ENCODE measurements around the gene PKN1. TPM values are rescaled to one million over a fixed set of nuclear protein-coding genes. Genes with fewer than 3 reads are reported as not detected.

PKN1 gene
- total and polyA plus RNA-seq, 9 of the 15 experiments (the other 6 are each of a cell fraction or from before 2014, with no cell fraction given) = 0.30 to 228 (median 77.5) TPM

DNA sequence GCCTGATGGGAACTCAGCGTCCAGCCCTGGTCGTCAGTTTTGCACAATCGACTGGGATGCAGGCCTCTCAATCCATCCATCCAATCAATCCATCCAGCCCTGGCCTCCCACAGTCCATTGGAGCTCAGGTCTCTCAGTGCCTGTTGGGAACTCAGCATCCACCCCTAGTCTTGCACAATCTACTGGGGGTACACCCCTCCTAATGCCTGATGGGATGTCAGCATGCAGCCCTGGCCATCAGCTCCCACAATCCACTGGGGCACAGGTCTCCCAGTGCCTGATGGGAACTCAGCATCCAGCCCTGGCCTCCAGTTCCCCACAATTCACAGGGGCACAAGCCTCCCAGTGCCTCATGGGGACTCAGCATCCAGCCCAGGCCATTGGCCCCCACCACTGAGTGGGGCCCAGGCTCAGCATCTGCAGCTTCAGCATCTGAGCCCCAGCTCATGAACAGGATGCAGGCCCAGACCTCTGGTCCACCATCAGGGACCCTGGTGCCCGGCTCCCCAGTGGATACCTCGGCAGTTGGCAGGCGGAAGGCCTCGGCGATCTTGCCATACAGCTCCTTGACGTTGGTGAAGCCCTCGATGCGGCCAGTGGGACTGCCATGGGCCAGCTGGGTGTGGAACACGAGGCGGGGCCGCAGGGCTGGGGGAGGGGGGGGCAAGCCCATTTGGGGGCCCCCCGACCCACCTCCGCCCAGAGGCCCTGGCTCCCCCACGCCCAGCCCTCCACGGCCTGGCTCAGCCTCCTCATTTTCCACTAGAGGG lies 49.3 kb downstream of the PKN1 start (continued):
- TF ChIP-seq, protein P1, sequence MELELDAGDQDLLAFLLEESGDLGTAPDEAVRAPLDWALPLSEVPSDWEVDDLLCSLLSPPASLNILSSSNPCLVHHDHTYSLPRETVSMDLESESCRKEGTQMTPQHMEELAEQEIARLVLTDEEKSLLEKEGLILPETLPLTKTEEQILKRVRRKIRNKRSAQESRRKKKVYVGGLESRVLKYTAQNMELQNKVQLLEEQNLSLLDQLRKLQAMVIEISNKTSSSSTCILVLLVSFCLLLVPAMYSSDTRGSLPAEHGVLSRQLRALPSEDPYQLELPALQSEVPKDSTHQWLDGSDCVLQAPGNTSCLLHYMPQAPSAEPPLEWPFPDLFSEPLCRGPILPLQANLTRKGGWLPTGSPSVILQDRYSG (tag; conservative IDR thresholded peaks at IDR 0.05; ENCODE audit: low read depth) = no peak
- no peak for TF ChIP-seq ETS2 (tag; IDR thresholded peaks at IDR 0.05; ENCODE audit: borderline replicate concordance, poor library complexity, severe bottlenecking)
- no peak for TF ChIP-seq ZKSCAN3 (CRISPR knock-in tag; IDR thresholded peaks at IDR 0.05)
- TF ChIP-seq MAFG (tag; conservative IDR thresholded peaks at IDR 0.05) = no peak
- no peak for TF ChIP-seq NFIC (IDR thresholded peaks at IDR 0.05)
- no peak for TF ChIP-seq ZNF165 (CRISPR knock-in tag; IDR thresholded peaks at IDR 0.05; ENCODE audit: borderline replicate concordance)
- no peak for TF ChIP-seq MTA3 (IDR thresholded peaks at IDR 0.05; ENCODE audit: borderline replicate concordance)
- no peak for TF ChIP-seq NFE2 (IDR thresholded peaks at IDR 0.05; ENCODE audit: low read depth)
- peak; percentile 70 for TF ChIP-seq CEBPB (tag; IDR thresholded peaks at IDR 0.05)
- TF ChIP-seq, protein P2, sequence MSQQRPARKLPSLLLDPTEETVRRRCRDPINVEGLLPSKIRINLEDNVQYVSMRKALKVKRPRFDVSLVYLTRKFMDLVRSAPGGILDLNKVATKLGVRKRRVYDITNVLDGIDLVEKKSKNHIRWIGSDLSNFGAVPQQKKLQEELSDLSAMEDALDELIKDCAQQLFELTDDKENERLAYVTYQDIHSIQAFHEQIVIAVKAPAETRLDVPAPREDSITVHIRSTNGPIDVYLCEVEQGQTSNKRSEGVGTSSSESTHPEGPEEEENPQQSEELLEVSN (IDR thresholded peaks at IDR 0.05; ENCODE audit: borderline replicate concordance in 1 of 2, extremely low read depth in 1 of 2, insufficient read depth in 1 of 2, insufficient read length in 1 of 2, low read depth in 1 of 2, low read length in 1 of 2, poor library complexity in 1 of 2, severe bottlenecking in 1 of 2) = no peak
- no peak for TF ChIP-seq RNF2 (IDR thresholded peaks at IDR 0.05)
- no peak for TF ChIP-seq ZNF780A (CRISPR knock-in tag; IDR thresholded peaks at IDR 0.05)
- TF ChIP-seq, protein P3, sequence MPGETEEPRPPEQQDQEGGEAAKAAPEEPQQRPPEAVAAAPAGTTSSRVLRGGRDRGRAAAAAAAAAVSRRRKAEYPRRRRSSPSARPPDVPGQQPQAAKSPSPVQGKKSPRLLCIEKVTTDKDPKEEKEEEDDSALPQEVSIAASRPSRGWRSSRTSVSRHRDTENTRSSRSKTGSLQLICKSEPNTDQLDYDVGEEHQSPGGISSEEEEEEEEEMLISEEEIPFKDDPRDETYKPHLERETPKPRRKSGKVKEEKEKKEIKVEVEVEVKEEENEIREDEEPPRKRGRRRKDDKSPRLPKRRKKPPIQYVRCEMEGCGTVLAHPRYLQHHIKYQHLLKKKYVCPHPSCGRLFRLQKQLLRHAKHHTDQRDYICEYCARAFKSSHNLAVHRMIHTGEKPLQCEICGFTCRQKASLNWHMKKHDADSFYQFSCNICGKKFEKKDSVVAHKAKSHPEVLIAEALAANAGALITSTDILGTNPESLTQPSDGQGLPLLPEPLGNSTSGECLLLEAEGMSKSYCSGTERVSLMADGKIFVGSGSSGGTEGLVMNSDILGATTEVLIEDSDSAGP (CRISPR knock-in tag; IDR thresholded peaks at IDR 0.05) = no peak
- TF ChIP-seq ZNF282 (CRISPR knock-in tag; IDR thresholded peaks at IDR 0.05) = no peak
- no peak for TF ChIP-seq TAF15 (IDR thresholded peaks at IDR 0.05; ENCODE audit: low read depth, low read length)
- TF ChIP-seq, protein P4, sequence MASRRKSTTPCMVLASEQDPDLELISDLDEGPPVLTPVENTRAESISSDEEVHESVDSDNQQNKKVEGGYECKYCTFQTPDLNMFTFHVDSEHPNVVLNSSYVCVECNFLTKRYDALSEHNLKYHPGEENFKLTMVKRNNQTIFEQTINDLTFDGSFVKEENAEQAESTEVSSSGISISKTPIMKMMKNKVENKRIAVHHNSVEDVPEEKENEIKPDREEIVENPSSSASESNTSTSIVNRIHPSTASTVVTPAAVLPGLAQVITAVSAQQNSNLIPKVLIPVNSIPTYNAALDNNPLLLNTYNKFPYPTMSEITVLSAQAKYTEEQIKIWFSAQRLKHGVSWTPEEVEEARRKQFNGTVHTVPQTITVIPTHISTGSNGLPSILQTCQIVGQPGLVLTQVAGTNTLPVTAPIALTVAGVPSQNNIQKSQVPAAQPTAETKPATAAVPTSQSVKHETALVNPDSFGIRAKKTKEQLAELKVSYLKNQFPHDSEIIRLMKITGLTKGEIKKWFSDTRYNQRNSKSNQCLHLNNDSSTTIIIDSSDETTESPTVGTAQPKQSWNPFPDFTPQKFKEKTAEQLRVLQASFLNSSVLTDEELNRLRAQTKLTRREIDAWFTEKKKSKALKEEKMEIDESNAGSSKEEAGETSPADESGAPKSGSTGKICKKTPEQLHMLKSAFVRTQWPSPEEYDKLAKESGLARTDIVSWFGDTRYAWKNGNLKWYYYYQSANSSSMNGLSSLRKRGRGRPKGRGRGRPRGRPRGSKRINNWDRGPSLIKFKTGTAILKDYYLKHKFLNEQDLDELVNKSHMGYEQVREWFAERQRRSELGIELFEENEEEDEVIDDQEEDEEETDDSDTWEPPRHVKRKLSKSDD (conservative IDR thresholded peaks at IDR 0.05; ENCODE audit: low read length) = no peak
- no peak for TF ChIP-seq ZNF197 (CRISPR knock-in tag; IDR thresholded peaks at IDR 0.05; ENCODE audit: low read depth)
- no peak for TF ChIP-seq ZNF174 (CRISPR knock-in tag; IDR thresholded peaks at IDR 0.05)
- TF ChIP-seq, protein P5, sequence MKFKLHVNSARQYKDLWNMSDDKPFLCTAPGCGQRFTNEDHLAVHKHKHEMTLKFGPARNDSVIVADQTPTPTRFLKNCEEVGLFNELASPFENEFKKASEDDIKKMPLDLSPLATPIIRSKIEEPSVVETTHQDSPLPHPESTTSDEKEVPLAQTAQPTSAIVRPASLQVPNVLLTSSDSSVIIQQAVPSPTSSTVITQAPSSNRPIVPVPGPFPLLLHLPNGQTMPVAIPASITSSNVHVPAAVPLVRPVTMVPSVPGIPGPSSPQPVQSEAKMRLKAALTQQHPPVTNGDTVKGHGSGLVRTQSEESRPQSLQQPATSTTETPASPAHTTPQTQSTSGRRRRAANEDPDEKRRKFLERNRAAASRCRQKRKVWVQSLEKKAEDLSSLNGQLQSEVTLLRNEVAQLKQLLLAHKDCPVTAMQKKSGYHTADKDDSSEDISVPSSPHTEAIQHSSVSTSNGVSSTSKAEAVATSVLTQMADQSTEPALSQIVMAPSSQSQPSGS (CRISPR knock-in tag; IDR thresholded peaks at IDR 0.05) = no peak
- TF ChIP-seq KDM4B (IDR thresholded peaks at IDR 0.05; ENCODE audit: borderline replicate concordance in 2 of 2, low read depth in 1 of 2) = no peak
